AG04449 (cell line): ENCODE results near the gene GMPR2.

Source experiments
- CTCF ChIA-PET: fragments of 350-600 bp; formaldehyde crosslinking; extraction: SDS; loops from one replicate; lab custom pipeline; 2021; ENCODE audit warnings: antibody characterized with exemption; lab: Yijun Ruan, JAX
- POLR2A ChIA-PET: fragments of 400-600, 350-600 bp; formaldehyde crosslinking; extraction: SDS; loops from one replicate; lab custom pipeline; 2020; ENCODE audit warnings: antibody characterized with exemption, inconsistent platforms; lab: Yijun Ruan, JAX
- DNase-seq: peaks from one replicate; pipeline ENCODE4 v3.0.0-alpha.2; 2010; ENCODE audit warnings: low read depth, low spot score
- H3K4me3 ChIP-seq: 2 replicates; pipeline ENCODE4 v1.5.1; 2011; ENCODE audit warnings: low read depth, mild to moderate bottlenecking, control low read depth, low read length
- TF ChIP-seq, protein P1 (sequence below): IDR thresholded peaks from one replicate; pipeline ENCODE4 v1.5.1; 2011; ENCODE audit warnings: mild to moderate bottlenecking, moderate library complexity, low read length, control low read depth, inconsistent platforms; ENCODE audit not compliant: insufficient read depth; ENCODE audit errors: missing control alignments

GMPR2 gene

DNA sequence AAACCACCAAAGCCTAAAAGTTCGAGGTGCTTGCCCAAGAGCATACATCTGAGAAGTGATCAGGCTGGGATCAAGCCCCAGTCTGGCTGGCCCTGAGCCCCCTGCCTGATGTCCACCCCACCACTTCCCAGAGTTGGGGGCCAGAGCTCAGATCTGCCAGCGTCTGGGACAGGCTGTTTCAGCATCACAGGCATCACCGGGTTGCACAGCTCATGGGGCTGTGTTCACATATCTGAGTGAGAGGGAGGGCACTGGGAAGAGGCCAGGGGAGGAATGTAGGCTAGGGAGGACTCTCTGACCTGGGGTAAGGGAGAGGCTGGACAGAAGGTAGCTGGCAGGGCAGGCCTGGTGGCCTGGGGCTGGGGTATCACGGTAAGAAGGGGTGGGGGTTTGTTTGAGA is 24.2 kb downstream of the GMPR2 start:
- TF ChIP-seq, protein P1, sequence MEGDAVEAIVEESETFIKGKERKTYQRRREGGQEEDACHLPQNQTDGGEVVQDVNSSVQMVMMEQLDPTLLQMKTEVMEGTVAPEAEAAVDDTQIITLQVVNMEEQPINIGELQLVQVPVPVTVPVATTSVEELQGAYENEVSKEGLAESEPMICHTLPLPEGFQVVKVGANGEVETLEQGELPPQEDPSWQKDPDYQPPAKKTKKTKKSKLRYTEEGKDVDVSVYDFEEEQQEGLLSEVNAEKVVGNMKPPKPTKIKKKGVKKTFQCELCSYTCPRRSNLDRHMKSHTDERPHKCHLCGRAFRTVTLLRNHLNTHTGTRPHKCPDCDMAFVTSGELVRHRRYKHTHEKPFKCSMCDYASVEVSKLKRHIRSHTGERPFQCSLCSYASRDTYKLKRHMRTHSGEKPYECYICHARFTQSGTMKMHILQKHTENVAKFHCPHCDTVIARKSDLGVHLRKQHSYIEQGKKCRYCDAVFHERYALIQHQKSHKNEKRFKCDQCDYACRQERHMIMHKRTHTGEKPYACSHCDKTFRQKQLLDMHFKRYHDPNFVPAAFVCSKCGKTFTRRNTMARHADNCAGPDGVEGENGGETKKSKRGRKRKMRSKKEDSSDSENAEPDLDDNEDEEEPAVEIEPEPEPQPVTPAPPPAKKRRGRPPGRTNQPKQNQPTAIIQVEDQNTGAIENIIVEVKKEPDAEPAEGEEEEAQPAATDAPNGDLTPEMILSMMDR: no peak
- CTCF ChIA-PET: interaction anchor here (1.3 to 16.0 kb wide), 6 partner anchors 13 to 65 kb away, joined by 3 to 155 read pairs (median 33); partner anchors contain the start of genes CIDEB, DHRS1, NOP9 and RABGGTA
- POLR2A ChIA-PET: interaction anchor here (1.5 kb wide), 1 partner anchor 14 kb away, joined by 6 read pairs; the partner anchor contains the start of gene TINF2
- no peak overlapping the region for H3K4me3 ChIP-seq
- no peak for DNase-seq

DNA sequence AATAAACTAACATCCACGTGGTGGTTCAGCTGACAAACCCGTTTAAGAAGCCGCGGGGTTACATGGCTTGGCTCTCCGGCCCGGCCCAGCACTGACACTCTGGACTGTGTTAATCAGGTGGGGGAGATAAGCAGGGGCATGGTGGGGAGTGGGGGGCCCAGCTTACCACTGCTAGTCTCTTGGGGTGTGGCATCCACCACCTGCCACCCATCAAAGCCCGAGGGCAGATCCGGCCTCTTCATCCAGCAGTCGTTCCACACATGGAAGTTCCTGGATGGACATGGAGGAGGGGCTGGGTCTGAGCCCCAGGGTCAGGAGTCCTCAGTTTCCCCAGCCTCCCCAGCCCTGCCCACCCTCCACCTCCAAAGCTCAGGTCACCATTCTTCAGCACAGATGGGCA is 25.4 kb downstream of the GMPR2 start:
- CTCF ChIA-PET: interaction anchor here (0.6 to 16.0 kb wide), 9 partner anchors 12 to 90 kb away, joined by 3 to 155 read pairs (median 3); partner anchors contain the start of genes CIDEB, DHRS1, MDP1 and NOP9
- TF ChIP-seq, protein P1: no peak
- H3K4me3 ChIP-seq: no peak overlapping the region
- DNase-seq: no peak
- POLR2A ChIA-PET: no interaction called here

DNA sequence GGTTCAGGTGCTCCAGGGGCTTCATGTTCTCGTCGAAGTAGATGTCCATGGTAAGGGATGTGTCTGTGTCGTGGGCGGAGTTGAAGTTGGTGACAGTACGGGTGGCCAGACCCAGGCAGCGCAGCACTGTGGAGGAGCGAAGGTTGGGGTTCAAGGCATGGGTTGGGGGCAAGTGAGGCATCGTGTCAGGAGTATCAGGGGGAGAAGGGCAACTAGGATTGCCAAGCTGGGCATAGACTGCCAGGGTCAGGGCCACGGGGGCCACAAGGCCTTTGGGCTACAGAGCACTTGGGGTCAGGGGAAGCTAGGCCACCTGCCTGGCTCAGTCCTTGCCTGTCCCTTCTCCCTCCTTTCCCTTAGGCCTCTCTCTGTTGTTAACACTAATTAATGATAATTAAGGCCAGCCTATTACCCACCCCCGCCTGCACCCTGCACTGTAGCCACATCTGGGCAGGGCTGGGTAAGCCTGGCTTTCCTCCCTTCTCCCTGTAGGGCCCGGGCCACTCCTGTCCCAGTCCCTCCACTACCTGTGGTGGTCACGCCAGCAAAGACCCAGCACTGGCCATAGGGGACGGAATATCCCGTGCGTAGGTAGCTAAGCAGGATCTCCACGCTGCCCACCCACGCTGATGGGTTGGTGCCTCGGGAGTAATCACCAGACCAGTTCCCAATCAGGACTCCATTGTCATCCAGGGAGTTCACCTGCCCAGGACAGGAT is 26.0 kb downstream of the GMPR2 start:
- DNase-seq: no peak
- H3K4me3 ChIP-seq: no peak overlapping the region
- POLR2A ChIA-PET: interaction anchor here (1.2 kb wide), 1 partner anchor 17 kb away, joined by 6 read pairs; the partner anchor contains the start of gene TINF2
- TF ChIP-seq, protein P1: no peak
- CTCF ChIA-PET: interaction anchor here (0.9 to 16.0 kb wide), 6 partner anchors 11 to 49 kb away, joined by 3 to 155 read pairs (median 6); partner anchors contain the start of genes CIDEB, MDP1, RABGGTA and TINF2

DNA sequence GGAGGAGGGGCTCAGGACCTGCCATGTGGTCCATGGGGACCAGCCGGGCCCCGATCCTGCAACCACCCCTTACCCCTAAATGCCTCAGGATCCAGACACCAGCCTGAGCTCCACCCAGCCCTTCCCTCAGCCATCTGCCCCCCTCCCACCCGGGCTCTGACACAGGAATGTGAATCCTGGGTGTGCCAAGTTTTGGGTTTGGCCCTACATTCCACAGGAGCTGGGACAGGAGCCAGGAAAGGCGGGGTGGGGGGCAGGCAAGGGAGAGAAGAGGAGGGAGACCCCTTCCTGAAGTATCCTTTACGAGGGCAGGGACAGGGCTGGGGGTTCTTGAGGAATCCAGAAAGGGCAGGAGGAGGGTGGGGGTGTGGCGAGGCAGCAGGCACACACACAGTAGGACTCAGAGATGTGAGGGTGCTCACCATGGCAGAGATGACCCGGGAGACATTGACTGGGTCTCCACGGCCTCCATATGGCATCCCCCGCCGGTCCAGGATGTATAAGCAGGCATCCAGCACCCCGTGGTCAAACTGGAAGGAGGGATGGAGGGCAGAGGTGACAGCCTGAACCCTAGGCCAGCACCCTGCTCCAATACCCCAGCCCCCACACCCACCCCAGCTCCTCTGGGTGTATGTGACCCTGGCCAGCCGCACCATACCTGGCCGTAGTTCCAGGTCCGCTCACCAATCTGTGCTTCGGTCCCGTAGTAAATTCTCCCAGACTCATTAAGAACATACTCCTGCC is 26.7 kb downstream of the GMPR2 start:
- TF ChIP-seq, protein P1: no peak
- H3K4me3 ChIP-seq: no peak overlapping the region
- no peak for DNase-seq
- POLR2A ChIA-PET: interaction anchor here (1.2 kb wide), 1 partner anchor 17 kb away, joined by 6 read pairs; the partner anchor contains the start of gene TINF2
- CTCF ChIA-PET: interaction anchor here (0.9 to 16.0 kb wide), 6 partner anchors 8 to 49 kb away, joined by 3 to 155 read pairs (median 6); partner anchors contain the start of genes CIDEB, MDP1, RABGGTA and TINF2

DNA sequence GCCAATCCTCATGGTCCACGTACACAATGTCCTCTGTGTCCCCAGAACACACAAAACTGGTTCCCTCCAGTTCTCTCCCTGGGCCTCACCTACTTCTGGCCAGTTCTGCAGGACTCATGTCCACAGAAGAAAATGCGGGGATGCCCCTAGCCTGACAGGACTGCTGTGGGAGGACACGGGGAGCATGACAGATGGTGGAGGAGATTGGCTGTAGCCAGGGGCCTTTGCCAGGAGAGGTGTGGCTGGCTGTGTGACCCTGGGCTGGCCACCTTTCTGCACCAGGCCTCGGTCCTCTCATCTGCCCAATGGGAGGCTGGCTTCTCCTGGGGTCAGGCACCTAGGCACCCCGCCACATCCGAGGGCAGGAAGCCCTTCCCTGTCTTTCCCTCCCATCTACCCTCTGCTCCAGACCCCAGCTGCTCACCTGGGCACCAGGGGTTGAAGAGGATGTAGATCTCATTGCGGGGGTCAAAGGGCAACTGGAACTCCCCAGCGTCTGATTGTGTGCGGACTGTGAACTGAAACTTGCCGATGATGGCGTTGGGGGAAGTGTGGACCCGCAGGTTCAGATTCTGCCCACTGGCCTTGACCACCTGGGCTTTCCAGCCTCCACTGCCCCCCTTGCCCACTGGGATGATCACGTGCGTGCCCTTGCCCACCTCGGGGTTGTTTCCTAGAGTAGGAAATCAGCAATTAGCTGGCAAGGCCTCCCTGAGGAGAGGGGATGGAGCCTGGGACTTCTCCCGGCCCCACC is 27.5 kb downstream of the GMPR2 start:
- ChIA-PET CTCF (interaction anchor here (0.7 to 16.0 kb wide), 5 partner anchors 9 to 48 kb away, joined by 3 to 155 read pairs (median 7); partner anchors contain the start of genes RABGGTA and TINF2), POLR2A (no interaction called here)
- TF ChIP-seq, protein P1: no peak
- DNase-seq: no peak
- no peak overlapping the region for H3K4me3 ChIP-seq
